GM12878 (cell line): ENCODE measurements around the gene CCDC34. TPM values are rescaled to one million over a fixed set of nuclear protein-coding genes. Genes with fewer than 3 reads are reported as not detected.

Source experiments
- CREB1 ChIP-seq: IDR thresholded peaks from 2 replicates; pipeline ENCODE4 v1.6.1; 2012; ENCODE audit warnings: low read depth, mild to moderate bottlenecking, inconsistent platforms
- NR2C2 ChIP-seq: IDR thresholded peaks from 2 replicates; pipeline ENCODE4 v1.6.1; 2011; ENCODE audit warnings: borderline replicate concordance, low read depth; ENCODE audit not compliant: control insufficient read depth, insufficient read length
- polyA plus RNA-seq, 11 experiments: library from polyadenylated mRNA; depleted of rRNA in 4 of 11; unstranded in 6 of 11; stranded (reverse) in 5 of 11; fragments of >200 nt; fragmentation: Nextera tagmentation in 4 of 11; fragmentation: Illumina TruSeq in 1 of 11; extraction: Ambion mirVana in 4 of 11; extraction: Trizol in 1 of 11; gene quantifications; 1 replicate in 1 of 11; 2 replicates in 10 of 11; pipeline versions ENCODE4 v1.2.1 to v1.2.3, GENCODE V29; 2011 to 2016; ENCODE audit warnings: inconsistent platforms in 2 of 11, missing spikeins in 2 of 11, low read depth in 1 of 11
- total RNA-seq, 4 experiments: library from RNA; depleted of rRNA in 3 of 4; stranded (reverse); fragments of >200 nt in 3 of 4; fragmentation: Illumina TruSeq in 1 of 4; extraction: Trizol in 1 of 4; gene quantifications; 2 replicates each; pipeline versions ENCODE4 v1.2.1 to v1.2.3, GENCODE V29; 2013 to 2021
- TF ChIP-seq, protein P1 (sequence below): fragments of 450-650 bp; IDR thresholded peaks from 2 replicates; pipeline ENCODE4 v1.6.1; 2016; ENCODE audit warnings: mild to moderate bottlenecking, moderate library complexity, borderline replicate concordance
- TF ChIP-seq, protein P2 (sequence below): fragments of 450-650 bp; IDR thresholded peaks from 2 replicates; pipeline ENCODE4 v1.6.1; 2017; ENCODE audit warnings: mild to moderate bottlenecking

CCDC34 gene
- total and polyA plus RNA-seq, 10 of the 15 experiments (the other 5 are each of a cell fraction or from before 2014, with no cell fraction given) = 6.2 to 39.1 (median 14.6) TPM

DNA sequence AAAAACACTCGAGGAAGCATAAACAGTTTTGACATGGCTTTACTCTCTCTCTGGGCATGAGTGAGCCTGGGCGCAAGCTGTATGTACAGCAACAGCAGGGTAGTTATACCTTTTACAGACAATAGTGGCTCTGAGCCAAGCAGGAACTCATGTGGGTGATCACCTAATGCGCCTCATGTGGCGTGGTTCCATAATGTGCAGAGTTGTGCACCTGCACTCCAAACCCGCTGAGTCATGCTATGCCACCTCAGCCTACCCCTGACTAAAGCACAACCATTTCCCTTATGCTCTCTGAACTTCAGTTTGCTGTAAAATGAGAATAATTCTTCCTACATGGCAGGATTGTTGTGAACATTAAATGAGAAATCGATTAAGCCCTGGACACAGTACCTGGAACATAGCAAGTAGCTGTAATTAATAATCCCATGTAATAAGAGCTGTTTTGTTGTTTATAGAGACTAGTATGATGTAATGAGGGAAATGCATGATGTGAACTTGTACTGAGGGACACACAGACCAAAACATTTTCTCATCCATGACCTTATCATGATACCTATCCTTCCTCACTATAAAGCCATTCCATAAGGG lies 71.6 kb downstream of the CCDC34 start (continued):
- TF ChIP-seq, protein P1, sequence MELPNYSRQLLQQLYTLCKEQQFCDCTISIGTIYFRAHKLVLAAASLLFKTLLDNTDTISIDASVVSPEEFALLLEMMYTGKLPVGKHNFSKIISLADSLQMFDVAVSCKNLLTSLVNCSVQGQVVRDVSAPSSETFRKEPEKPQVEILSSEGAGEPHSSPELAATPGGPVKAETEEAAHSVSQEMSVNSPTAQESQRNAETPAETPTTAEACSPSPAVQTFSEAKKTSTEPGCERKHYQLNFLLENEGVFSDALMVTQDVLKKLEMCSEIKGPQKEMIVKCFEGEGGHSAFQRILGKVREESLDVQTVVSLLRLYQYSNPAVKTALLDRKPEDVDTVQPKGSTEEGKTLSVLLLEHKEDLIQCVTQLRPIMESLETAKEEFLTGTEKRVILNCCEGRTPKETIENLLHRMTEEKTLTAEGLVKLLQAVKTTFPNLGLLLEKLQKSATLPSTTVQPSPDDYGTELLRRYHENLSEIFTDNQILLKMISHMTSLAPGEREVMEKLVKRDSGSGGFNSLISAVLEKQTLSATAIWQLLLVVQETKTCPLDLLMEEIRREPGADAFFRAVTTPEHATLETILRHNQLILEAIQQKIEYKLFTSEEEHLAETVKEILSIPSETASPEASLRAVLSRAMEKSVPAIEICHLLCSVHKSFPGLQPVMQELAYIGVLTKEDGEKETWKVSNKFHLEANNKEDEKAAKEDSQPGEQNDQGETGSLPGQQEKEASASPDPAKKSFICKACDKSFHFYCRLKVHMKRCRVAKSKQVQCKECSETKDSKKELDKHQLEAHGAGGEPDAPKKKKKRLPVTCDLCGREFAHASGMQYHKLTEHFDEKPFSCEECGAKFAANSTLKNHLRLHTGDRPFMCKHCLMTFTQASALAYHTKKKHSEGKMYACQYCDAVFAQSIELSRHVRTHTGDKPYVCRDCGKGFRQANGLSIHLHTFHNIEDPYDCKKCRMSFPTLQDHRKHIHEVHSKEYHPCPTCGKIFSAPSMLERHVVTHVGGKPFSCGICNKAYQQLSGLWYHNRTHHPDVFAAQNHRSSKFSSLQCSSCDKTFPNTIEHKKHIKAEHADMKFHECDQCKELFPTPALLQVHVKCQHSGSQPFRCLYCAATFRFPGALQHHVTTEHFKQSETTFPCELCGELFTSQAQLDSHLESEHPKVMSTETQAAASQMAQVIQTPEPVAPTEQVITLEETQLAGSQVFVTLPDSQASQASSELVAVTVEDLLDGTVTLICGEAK = no peak
- TF ChIP-seq, protein P2, sequence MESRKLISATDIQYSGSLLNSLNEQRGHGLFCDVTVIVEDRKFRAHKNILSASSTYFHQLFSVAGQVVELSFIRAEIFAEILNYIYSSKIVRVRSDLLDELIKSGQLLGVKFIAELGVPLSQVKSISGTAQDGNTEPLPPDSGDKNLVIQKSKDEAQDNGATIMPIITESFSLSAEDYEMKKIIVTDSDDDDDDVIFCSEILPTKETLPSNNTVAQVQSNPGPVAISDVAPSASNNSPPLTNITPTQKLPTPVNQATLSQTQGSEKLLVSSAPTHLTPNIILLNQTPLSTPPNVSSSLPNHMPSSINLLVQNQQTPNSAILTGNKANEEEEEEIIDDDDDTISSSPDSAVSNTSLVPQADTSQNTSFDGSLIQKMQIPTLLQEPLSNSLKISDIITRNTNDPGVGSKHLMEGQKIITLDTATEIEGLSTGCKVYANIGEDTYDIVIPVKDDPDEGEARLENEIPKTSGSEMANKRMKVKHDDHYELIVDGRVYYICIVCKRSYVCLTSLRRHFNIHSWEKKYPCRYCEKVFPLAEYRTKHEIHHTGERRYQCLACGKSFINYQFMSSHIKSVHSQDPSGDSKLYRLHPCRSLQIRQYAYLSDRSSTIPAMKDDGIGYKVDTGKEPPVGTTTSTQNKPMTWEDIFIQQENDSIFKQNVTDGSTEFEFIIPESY = peak; percentile 60; the same call in 1 of the 2 replicates
- TF ChIP-seq CREB1 = no peak
- no peak for TF ChIP-seq NR2C2
